ENCODE data around the gene FARSA. TPM values are rescaled to one million over a fixed set of nuclear protein-coding genes. Genes with fewer than 3 reads are reported as not detected.
"Not testable (repeated sequence)": the region's sequence is repeated elsewhere in the genome, so short reads cannot be mapped to it uniquely, and the experiment has no call there.

Gene FARSA
- total RNA-seq, 4 donors from 2014 or later, result 40.7 to 68.8 (median 62.3) TPM

DNA sequence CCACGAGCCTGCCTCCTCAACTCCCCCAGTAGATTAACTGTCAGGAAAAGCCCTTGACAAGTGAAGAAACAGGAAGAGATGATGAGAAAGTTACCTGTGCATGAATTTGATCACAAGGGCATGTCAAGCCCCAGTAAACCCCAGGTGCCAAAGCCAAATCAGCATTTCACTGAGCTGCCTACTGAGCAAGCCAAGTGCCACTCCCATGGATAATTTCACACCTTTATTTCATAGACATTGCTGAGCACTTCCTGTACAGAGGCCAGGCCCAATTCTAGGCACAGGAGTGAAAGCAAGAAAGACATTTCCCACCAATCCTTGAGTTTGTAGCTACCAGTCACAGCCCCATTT lies 21.1 kb upstream of the FARSA start:
- intact Hi-C loops (cut with DNase I; ENCODE audit: low total_unique reads) (no loop called here), in situ Hi-C loops (cut with MboI; ENCODE audit: low sequenced_read_pairs in 4 of 4) (loop anchor here in 1 of 4 donors (25.0 kb wide), 1 partner anchor 308 kb away; no protein-coding TSS in a partner anchor)
- no peak for TF ChIP-seq POLR2A (IDR thresholded peaks at IDR 0.05)
- TF ChIP-seq, protein P1, sequence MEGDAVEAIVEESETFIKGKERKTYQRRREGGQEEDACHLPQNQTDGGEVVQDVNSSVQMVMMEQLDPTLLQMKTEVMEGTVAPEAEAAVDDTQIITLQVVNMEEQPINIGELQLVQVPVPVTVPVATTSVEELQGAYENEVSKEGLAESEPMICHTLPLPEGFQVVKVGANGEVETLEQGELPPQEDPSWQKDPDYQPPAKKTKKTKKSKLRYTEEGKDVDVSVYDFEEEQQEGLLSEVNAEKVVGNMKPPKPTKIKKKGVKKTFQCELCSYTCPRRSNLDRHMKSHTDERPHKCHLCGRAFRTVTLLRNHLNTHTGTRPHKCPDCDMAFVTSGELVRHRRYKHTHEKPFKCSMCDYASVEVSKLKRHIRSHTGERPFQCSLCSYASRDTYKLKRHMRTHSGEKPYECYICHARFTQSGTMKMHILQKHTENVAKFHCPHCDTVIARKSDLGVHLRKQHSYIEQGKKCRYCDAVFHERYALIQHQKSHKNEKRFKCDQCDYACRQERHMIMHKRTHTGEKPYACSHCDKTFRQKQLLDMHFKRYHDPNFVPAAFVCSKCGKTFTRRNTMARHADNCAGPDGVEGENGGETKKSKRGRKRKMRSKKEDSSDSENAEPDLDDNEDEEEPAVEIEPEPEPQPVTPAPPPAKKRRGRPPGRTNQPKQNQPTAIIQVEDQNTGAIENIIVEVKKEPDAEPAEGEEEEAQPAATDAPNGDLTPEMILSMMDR (IDR thresholded peaks at IDR 0.05 in 4 of 5, conservative IDR thresholded peaks at IDR 0.05 in 1 of 5), result no peak
- H3K4me1 ChIP-seq, result peaks cover 43 to 45% of the 10 kb centered on the region in 2 donors
- no peak for DNase-seq
- H3K9me3 ChIP-seq, result no peaks in the 10 kb centered on the region
- H3K27ac ChIP-seq, result peak overlapping the region; percentile 92 to 96 (median 94)
- H3K27me3 ChIP-seq, result no peaks in the 10 kb centered on the region
- H3K4me3 ChIP-seq, result no peak overlapping the region
- peaks cover 0 to 44% of the 10 kb centered on the region in 2 donors for H3K36me3 ChIP-seq
- no peak for ATAC-seq

DNA sequence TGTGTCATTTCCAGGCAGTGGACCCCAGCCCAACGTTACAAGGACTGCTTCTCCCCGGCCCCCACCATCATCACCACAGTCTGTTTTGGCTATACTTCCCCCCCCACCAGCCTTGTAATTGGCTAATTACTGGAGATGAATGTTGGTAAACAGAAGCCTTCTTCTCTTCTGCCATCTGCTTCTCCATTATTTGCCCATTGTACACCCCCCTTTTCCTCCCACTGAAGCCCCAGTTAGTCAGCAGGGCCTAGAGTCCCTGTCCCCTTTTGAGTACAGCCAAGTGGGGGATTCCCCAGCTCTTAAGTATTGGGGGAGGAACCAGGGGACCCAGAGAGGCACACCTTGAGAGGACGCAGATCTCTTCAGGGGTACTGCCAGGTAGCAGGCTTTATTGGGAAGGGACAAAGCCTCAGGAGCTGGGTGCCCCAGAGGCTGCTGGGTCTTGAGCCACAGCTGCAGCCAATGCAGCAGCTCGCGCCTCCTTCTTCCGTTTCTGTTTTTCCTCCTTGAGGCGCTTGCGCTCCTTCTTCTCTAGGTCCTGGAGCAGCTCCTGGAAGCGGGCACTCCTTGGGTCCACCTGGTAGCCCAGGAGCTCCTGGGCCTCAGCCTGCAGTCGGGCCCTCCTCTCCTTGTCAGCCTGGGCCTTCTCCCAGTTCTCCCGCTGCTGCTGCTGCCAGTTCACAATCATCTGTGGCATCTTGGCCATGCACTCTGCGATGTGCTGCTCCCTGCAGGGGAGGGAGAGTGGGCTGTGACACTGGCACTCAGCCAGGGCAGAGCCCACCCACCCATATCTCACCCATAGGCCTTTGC lies 20.5 kb upstream of the FARSA start:
- no peaks in the 10 kb centered on the region for H3K27me3 ChIP-seq
- DNase-seq (no peak), ATAC-seq (no peak)
- peak overlapping the region; percentile 45 to 96 (median 94) for H3K27ac ChIP-seq
- intact Hi-C loops (cut with DNase I; ENCODE audit: low total_unique reads) (no loop called here), in situ Hi-C loops (cut with MboI; ENCODE audit: low sequenced_read_pairs in 4 of 4) (loop anchor here in 1 of 4 donors (25.0 kb wide), 1 partner anchor 308 kb away; no protein-coding TSS in a partner anchor)
- peaks cover 0 to 49% of the 10 kb centered on the region in 2 donors for H3K36me3 ChIP-seq
- no peak overlapping the region for H3K4me3 ChIP-seq
- H3K4me1 ChIP-seq, result peaks cover 49 to 50% of the 10 kb centered on the region in 2 donors
- TF ChIP-seq, protein P1 (IDR thresholded peaks at IDR 0.05 in 4 of 5, conservative IDR thresholded peaks at IDR 0.05 in 1 of 5), result no peak
- no peak for TF ChIP-seq POLR2A (IDR thresholded peaks at IDR 0.05)
- no peaks in the 10 kb centered on the region for H3K9me3 ChIP-seq

DNA sequence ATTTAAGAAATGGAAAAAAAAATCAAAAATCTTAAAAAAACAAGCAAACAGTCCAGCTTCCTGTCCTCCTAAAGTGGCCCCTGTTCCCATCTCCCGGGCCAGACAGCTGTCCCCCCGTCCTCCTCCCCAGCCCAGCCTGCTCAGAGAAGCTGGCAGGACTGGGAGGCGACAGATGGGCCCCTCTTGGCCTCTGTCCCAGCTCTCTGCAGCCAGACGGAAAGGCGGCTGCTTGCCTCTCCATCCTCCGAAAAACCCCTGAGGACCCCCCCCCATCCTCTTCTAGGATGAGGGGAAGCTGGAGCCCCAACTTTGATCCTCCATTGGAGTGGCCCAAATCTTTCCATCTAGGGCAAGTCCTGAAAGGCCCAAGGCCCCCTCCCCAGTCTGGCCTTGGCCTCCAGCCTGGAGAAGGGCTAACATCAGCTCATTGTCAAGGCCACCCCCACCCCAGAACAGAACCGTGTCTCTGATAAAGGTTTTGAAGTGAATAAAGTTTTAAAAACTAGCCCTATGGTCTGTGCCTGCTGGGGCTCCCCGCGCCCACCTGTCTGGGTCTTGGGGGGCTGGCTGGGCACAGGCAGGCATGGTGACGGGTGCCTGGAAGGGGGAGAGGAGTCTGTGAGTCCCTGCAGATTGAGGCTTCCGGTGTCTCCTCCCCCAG lies 19.8 kb upstream of the FARSA start:
- H3K4me3 ChIP-seq, result no peak overlapping the region
- ATAC-seq (no peak), DNase-seq (no peak)
- no peaks in the 10 kb centered on the region for H3K27me3 ChIP-seq
- H3K27ac ChIP-seq, result peak overlapping the region; percentile 45 to 96 (median 81)
- H3K36me3 ChIP-seq, result peaks cover 0 to 57% of the 10 kb centered on the region in 2 donors
- no peaks in the 10 kb centered on the region for H3K9me3 ChIP-seq
- intact Hi-C loops (cut with DNase I; ENCODE audit: low total_unique reads), result no loop called here
- peaks cover 50% of the 10 kb centered on the region in 2 donors for H3K4me1 ChIP-seq
- in situ Hi-C loops (cut with MboI; ENCODE audit: low sequenced_read_pairs in 4 of 4), result loop anchor here in 1 of 4 donors (25.0 kb wide), 1 partner anchor 309 kb away; no protein-coding TSS in a partner anchor
- TF ChIP-seq, protein P1 (IDR thresholded peaks at IDR 0.05 in 4 of 5, conservative IDR thresholded peaks at IDR 0.05 in 1 of 5), result no peak
- no peak for TF ChIP-seq POLR2A (IDR thresholded peaks at IDR 0.05)

DNA sequence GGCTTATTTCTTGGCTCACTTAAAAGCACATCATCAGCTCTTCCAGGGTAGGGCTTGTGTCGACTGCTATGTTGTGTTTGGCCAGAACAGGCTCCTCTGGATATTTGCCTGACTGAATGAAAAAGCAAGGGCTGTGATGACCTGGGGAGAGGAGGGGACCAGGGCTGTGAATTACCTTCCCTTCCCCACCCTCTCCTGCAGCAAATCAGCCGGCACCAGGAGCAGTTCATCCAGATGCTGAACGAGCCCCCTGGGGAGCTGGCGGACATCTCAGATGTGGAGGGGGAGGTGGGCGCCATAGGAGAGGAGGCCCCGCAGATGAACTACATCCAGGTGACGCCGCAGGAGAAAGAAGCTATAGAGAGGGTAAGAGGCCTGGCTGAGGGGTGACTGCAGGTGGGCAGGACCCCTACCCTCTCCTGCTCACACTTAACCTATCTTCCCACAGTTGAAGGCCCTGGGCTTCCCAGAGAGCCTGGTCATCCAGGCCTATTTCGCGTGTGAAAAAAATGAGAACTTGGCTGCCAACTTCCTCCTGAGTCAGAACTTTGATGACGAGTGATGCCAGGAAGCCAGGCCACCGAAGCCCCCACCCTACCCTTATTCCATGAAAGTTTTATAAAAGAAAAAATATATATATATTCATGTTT lies 19.1 kb upstream of the FARSA start:
- TF ChIP-seq, protein P1 (IDR thresholded peaks at IDR 0.05 in 4 of 5, conservative IDR thresholded peaks at IDR 0.05 in 1 of 5), result no peak
- TF ChIP-seq POLR2A (IDR thresholded peaks at IDR 0.05), result no peak
- in situ Hi-C loops (cut with MboI; ENCODE audit: low sequenced_read_pairs in 4 of 4), result loop anchor here in 1 of 4 donors (25.0 kb wide), 1 partner anchor 310 kb away; no protein-coding TSS in a partner anchor
- ATAC-seq, result no peak
- Histone ChIP-seq H3K36me3 (peaks cover 0 to 63% of the 10 kb centered on the region in 2 donors), H3K4me3 (no peak overlapping the region), H3K27me3 (no peaks in the 10 kb centered on the region), H3K9me3 (no peaks in the 10 kb centered on the region), H3K4me1 (peaks cover 53 to 56% of the 10 kb centered on the region in 2 donors), H3K27ac (peak overlapping the region; percentile 45 to 96 (median 81))
- intact Hi-C loops (cut with DNase I; ENCODE audit: low total_unique reads), result no loop called here
- DNase-seq, result no peak

DNA sequence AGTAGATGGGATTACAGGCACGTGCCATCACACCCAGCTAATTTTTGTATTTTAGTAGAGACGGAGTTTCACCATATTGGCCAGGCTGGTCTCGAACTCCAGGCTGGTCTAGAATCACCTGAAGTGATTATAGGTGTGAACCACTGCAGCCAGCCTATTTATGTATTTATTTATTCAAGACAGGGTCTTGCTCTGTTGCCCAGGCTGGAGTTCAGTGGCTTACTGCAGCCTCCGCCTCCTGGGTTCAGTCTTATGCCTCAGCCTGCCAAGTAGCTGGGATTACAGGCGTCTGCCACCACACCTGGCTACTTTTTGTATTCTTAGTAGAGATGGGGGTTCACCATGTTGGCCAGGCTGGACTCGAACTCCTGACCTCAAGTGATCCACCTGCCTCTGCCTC lies 18.5 kb upstream of the FARSA start:
- DNase-seq; H3K27me3 ChIP-seq; intact Hi-C loops (cut with DNase I; ENCODE audit: low total_unique reads); H3K9me3 ChIP-seq; H3K4me3 ChIP-seq; ATAC-seq: not testable (repeated sequence)
- Histone ChIP-seq H3K27ac (peak overlapping the region; percentile 45 to 96 (median 81)), H3K4me1 (peaks cover 59 to 62% of the 10 kb centered on the region in 2 donors), H3K36me3 (peaks cover 0 to 67% of the 10 kb centered on the region in 2 donors)
- in situ Hi-C loops (cut with MboI; ENCODE audit: low sequenced_read_pairs in 4 of 4), result loop anchor here in 1 of 4 donors (25.0 kb wide), 1 partner anchor 310 kb away; no protein-coding TSS in a partner anchor
